Femur (tissue), 1 donor: Measurements from ENCODE around the gene AGPS.
"Not testable (repeated sequence)": the region's sequence is repeated elsewhere in the genome, so short reads cannot be mapped to it uniquely, and the experiment has no call there.

ENCODE experiments used
- DNase-seq: peaks from one replicate; pipeline ENCODE4 v3.0.0-alpha.2; 2017

Gene AGPS

DNA sequence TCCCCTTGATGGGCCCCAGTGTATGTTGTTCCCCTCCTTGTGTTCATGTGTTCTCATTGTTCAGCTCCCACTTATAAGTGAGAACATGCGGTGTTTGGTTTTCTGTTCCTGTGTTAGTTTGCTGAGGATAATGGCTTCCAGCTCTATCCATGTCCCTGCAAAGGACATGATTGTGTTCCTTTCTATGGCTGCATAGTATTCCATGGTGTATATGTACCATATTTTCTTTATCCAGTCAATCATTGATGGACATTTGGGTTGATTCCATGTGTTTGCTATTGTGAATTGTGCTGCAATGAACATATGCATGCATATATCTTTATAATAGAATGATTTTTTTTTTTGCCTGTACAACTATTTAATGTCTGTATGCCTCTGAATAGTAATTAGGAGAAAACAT lies 31.5 kb downstream of the AGPS start:
- not testable (repeated sequence) for DNase-seq

DNA sequence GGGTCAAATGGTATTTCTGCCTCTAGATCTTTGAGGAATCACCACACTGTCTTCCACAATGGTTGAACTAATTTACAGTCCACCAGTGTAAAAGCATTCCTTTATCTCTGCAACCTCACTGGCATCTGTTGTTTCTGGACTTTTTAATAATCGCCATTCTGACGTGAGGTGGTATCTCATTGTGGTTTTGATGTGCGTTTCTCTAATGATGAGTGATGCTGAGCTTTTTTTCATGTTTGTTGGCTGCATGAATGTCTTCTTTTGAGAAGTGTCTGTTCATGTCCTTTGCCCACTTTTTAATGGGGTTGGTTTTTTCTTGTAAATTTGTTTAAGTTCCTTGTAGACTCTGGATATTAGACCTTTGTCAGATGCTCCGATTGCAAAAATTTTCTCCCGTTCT lies 32.0 kb downstream of the AGPS start:
- not testable (repeated sequence) for DNase-seq

DNA sequence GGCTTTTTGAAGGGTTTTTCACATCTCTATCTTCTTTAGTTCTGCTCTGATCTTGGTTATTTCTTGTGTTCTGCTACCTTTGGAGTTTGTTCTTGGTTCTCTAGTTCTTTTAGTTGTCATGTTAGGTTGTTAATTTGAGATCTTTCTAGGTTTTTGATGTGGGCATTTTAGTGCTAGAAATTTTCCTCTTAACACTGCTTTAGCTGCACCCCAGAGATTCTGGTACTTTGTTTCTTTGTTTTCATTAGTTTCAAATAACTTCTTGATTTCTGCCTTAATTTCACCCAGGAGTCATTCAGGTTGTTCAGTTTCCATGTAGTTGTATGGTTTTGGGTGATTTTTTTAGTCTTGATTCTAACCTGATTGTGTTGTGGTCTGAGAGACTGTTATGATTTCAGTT lies 34.7 kb downstream of the AGPS start:
- DNase-seq, result no peak

DNA sequence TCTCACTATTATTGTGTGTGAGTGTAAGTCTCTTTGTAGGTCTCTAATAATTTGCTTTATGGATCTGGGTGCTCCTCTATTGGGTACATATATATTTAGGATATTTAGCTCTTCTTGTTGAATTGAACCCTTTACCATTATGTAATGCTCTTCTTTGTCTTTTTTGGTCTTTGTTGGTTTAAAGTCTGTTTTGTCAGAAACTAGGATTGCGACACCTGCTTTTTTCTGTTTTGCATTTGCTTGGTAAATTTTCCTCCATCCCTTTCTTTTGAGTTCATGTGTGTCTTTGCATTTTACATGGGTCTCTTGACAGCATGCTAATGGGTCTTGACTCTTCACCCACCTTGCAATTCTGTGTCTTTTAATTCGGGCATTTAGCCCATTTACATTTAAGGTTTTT lies 35.4 kb downstream of the AGPS start:
- not testable (repeated sequence) for DNase-seq

DNA sequence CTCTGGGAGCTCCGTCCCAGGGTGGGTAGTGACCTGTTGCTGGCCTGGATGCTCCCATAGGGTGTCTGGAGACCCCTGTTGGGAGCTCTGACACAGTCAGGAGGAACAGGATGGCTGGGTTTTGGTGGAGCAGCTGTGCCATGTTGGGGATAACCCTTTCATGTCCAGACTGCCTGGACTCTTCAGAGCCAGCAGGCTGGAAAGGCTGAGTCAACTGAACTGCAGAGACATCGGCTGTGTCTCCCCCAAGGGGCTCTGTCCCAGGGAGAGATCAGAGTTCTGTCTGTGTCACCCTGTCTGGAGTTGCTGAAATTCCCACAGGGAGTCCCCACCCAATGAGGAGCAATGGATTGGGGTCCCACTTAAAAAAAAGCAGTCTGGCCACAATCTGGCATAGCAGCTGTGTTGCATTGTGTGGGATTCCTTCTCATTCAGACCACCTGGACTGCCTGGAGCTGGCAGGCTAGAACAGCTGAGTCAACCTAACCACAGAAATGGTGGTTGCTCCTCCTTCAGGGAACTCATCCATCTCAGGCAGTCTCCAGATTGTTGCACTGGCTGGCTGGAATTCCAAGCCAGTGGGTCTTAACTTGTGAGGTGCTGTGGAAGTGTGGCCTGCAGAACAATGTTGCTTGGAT lies 37.2 kb downstream of the AGPS start:
- no peak for DNase-seq

DNA sequence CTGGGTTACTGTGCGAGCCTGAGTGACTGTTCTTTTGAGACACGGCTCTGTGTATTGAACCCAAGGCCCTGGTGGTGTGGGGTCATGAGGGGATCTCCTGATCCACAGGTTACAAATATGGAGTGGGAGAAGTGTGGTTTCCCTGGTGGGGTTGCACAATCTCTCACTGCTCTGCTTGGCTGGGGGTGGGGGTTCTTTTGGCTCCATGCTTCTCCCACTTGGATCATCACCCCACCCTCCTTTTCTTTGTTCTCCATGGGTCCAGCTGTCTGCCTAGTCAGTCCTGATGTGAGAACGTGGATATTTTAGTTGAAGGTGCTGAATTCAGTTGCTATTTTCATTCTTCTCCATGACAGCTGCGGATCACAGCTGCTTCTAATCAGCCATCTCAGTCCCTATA lies 37.8 kb downstream of the AGPS start:
- no peak for DNase-seq

DNA sequence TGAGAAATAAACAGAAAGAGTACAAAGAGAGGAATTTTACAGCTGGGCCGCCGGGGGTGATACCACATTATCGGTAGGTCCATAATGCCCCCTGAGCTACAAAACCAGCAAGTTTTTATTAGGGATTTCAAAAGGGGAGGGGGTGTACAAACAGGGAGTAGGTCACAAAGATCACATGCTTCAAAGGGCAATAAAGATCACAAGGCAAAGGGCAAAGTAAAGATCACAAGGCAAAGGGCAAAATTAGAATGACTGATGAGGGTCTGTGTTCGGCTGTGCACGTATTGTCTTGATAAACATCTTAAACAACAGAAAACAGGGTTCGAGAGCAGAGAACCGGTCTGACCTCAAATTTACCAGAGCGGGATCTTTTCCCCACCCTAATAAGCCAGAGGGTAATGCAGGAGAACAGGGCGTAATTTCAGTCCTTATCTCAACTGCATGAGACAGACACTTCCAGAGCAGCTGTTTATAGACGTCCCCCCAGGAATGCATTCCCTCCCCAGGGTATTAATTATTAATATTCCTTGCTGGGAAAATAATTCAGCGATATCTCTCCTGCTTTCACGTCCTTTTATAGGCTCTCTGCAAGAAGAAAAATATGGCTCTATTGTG lies 38.6 kb downstream of the AGPS start:
- not testable (repeated sequence) for DNase-seq

DNA sequence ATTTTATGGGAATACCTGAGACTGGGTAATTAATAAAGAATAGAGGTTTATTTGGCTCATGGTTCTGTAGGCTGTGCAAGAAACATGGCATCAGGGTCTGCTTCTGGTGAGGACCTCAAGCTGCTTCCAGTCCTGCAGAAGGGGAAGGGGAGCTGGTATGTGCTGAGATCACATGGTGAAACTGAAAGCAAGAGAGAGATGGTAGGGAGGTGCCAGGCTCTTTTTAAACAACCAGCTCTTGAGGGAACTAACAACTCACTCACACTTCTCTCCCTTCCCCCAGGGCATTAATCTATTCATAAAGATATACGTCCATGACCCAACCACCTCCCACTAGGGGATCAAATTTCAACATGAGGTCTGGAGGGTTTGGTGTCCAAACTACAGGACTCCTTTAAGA lies 40.1 kb downstream of the AGPS start:
- no peak for DNase-seq

DNA sequence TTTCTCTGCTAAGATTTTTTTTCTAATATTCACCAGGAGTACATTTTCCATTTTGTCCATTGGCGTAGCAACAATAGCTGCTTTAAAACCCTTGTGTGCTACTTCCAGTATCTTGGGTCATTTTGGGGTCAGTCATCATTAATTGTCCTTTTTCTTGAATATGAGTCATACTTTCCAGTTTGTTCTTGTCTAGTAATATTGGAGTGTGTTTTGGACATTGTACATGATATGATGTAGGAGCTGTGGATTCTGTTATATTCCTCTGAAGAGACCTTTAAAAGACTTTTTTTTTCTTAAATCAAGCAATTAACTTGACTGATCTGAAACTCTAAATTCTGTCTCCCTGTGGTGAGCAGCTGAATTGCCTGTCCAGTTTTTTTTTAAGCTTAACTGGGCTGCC lies 40.8 kb downstream of the AGPS start:
- DNase-seq, result no peak

DNA sequence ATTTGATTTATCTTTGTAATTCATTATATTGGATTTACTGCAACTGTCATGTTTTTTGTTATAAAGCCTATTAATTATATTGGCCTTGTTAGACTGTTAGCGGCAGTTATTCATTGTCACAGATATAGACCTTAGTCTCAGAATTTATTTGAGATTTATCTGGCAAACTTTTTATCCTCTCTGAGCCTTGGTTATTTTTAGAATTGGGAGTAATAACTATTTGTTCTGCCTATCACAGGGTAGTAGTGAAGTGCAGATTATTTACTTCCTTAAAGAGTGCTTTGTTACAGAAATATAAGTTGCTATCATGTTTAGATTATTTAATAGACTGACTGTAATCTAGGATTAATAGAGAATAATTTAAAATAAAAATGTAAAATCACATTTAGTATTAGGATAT lies 41.9 kb downstream of the AGPS start:
- DNase-seq, result no peak

DNA sequence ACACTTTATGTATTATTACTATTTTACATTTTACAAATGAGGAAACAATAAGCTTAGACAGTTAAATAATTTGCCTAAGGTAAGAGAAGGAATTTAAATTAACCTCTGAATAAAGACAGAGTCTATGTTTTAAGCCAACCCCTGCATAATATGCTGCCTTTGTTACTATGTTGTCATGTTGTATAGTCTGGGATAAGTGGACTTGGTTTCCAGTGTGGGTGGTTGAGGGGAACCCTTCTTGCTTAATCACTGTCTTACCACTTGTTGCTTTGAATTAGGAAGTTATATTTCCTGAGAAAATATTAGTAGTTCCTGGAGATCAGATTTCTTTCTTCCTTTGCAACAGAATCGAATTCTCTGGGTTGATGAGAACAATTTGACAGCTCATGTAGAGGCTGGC lies 52.6 kb downstream of the AGPS start:
- DNase-seq, result no peak

DNA sequence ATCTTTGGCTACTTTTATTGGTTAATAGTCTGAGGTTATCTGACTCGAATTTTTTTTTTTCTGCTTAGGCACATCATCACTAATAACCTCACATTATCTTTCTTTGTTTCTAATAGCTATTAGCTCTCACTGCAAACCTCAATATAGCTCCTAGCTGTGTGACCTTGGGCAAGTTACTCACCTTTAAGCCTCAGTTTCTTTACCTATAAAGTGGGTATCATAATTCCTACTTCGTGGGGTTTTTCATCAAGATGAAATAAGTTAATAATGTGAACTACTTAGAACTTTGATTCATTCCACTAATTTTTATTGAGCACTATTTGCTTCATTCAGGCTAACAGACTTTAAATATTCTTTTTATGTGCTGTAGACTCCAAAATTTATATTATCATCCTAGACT lies 55.5 kb downstream of the AGPS start:
- DNase-seq, result no peak

DNA sequence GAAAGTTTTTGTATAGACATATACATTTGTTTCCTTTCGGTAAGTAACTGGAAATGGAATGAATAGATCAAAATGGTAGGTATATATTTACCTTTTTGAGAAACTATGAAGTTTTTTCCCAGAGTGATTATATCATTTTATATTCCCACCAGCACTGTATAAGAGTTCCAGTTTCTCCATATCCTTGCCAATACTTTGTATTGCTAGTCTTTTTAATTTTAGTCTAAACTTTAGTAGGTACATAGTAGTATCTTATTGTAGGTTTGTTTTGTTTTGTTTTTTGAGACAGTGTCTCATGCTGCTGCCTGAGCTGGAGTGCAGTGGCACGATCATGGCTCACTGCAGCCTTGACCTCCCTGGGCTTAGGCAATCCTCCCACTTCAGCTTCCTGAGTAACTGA lies 56.6 kb downstream of the AGPS start:
- no peak for DNase-seq

DNA sequence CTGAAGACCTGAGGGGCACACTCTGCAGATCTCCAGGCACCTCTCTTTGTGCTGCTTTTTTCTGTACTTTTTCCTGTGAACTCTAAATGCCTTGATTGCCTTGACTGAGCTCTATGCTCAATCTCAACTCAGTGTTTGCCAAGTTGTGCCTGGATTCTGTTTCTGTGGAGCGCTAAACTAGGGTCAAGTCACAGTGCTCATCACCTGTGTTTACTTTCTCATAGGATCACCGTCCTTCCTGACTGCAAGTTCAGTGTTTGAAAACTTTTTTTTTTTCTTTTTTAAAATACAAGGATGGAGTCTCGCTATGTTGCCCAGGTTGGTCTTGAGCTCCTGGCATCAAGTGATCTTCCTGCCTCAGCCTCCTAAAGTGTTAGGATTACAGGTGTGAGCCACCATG lies 62.6 kb downstream of the AGPS start:
- no peak for DNase-seq

DNA sequence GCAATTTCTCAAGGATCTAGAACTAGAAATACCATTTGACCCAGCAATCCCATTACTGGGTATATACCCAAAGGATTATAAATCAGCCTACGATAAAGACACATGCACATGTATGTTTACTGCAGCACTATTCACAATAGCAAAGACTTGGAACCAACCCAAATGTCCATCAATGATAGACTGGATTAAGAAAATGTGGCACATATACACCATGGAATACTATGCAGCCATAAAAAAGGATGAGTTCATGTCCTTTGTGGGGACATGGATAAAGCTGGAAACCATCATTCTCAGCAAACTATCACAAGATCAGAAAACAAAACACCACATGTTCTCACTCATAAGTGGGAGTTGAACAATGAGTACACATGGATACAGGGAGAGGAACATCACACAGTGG lies 67.2 kb downstream of the AGPS start:
- not testable (repeated sequence) for DNase-seq

DNA sequence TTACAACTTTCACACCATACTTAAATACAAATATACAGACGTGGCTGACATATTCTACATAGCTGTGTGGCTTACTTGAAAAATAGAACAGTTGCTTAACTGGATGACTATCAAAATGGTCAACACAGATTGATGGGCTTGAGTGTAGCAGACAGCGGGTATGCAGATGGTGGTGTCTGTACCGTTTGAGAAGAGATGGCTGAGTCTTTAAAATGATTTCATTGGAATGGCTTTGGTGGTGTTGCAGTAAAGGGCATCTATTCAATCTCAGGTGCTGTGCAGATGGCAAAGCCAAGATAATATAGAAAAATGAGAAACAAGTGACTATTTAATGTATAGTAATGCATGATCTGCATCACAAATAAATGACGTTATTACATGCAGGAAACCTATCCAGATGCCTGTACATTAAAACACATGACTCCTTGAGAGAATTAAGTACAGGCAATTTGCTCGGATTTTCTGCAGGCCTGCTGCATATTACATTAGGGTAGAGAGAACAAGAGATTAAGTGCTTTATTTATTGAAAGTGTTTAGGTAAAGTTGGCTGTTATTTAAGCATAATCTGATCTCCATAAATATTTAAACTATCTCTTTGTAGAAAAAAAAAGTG lies 68.5 kb downstream of the AGPS start:
- DNase-seq, result no peak

DNA sequence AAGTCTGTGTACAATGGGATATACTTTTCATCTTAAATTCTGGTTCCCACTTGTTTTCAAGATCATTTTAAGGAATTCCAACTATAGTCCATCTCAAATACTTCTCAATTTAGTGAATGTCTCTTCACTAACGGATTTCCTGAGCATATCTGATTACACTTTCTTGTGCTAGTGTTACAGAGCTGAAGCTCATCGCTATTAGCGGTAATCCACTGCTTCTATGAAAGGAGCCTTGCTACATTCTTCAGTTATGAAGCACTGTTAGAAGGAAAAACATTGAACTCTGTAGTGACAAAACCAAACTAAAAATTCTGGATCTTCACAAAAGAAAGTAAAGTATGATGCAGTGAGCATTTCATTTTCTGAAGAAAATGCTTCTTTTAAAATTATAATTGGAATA lies 72.0 kb downstream of the AGPS start:
- DNase-seq, result no peak

DNA sequence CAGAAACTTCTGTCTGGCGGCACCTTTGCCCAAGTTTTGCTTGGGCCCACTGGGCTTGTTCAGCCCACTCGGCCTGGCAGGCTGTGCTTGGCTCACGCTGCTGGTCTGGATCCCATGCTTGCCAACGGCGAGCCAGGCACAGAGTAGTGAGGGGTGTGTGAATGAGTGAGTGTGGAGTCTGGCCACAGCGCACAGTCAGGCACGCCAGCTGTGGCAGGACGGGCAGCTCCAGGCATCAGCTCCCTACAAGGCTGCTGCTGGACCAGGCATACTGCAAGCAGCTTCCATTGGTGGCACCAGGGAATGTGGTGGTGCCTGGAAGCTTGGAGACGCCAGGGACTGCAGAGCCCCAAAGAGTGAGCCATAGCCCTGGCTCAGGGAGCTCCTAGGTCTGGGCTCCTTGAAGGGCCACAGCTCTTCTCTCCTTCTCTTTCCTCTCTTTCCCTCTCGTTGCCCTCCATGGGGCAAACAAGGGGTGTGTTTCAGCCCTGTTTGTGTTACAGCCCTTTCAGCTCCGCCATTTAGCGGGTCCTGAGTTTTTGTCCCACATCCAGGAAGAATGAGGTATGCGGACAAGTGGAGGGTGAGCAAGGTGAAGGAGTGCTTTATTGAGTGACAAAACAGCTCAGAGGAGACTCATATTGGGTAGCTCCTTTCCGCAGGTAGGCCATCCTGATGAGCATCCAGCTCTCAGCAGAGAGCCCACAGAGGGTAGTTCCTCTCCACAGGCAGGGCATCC lies 73.0 kb downstream of the AGPS start:
- DNase-seq, result no peak

DNA sequence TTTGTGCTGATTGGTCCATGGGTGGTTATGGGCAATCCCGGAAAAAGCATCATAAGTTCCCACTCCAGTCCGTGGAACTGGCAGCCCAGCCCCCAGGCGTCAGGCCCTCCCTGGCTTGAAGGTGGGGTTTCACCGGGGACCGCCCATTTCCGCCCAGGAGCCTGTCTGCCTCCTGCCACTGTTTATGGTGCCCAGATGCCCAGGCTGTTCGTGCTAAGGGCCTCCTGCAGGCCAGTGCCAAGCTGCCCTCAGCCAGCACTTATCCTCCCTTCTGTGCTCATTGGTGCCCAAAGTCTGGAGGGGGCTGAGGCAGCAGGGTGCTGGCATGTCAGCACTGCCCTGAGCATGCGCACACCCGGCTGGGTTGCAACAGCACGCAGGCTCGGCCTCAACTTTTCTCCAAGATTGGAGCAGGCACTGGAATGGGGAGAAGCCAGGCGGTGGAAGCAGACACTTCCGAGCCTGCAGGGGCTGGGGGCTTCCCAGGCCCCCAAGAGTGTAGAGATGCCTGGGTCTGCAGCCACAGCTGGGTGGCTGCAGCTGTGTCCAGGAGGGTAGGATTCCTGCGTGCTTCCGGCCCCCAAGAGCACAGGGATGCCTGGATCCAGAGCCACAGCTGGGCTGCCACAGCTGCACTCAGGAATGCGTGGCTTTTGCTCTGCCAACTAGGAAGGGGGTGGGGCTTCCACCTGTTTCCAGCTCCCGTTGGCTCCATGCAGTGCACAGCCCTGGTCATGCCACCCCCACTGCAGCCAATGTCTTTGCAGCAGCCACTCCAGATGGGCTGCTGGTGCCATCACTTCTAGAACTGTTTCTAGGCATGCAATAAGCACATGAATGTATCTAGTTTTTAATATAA lies 74.0 kb downstream of the AGPS start:
- no peak for DNase-seq

DNA sequence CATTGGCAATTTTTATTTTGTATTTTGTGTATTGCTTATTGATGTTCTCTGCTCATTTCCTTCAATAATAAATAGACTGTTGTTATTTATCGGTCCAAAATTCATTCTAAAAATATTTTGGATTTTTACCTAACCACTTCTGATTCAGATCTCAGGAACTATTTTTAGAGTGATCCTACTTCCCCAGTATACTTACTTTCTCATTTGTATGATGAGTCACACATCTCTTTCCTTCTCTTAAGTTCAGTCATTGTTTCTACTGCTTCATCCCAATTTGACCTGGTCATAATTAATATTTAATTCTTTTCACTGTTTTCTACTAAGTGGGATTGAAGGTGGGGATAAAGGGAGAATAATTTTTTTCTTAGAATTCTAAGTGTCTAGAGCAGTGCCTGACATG lies 75.1 kb downstream of the AGPS start:
- no peak for DNase-seq

DNA sequence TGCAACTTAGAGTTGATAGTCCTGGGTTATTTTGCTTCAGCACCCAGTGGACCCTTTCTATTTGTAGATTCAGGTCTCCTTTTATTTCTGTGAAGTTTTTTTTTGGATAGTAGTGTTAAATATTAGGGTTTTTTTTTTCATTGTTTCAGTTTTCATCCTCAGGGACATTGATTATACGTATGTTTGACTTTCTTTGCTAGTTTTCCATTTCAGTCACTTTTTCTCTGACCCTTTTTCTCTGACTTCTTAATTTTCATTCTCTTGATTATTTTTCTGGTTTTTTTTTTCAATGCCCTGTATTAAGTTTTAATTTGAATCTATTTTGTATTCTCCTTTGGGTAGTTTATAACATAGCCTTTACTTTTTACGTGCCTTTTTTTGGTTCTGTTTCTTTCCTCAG lies 79.4 kb downstream of the AGPS start:
- no peak for DNase-seq

DNA sequence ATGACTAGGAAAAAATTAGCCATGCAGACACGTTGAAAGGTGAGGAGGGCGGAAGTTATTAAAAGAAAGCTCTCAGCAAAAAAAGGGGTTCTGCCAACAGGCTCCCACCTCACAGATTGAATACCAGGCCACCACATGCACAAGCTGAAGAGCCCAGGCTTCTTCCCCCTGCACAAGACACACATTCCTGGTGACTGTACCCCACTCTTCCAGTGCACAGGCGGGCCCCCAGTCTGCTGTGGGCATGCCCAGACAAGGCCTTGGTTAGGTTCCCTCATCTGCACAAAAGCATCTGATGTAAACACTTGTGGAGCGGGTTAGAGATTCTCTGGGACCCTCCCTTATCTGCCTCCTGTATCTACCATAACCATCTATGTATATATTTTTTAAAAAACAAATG lies 81.7 kb downstream of the AGPS start:
- DNase-seq, result no peak

DNA sequence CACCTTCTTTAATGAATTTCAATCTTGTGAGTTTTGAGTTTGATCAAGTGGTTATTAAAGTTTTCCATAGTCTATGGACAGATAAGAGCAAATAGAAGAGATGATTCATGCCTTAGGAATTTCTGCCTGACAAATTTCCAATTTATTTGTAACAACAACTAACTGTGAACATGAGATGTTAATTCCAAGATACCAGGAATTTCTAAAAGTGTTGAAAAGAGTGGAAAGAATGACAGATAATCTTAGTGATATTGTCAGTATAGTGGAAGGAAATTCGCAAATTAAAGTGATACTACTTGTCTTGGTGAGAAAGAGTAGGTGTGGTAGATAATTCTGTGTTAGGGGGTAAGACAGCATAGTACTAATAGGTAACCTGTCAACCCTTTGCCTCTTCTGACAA lies 82.4 kb downstream of the AGPS start:
- no peak for DNase-seq
